Measurements from ENCODE around the gene SCN2B. TPM values are rescaled to one million over a fixed set of nuclear protein-coding genes. Genes with fewer than 3 reads are reported as not detected.
"Not testable (repeated sequence)": the region's sequence is repeated elsewhere in the genome, so short reads cannot be mapped to it uniquely, and the experiment has no call there.

SCN2B gene
- total RNA-seq, 1 donor from 2014 or later: under 0.01 TPM

DNA sequence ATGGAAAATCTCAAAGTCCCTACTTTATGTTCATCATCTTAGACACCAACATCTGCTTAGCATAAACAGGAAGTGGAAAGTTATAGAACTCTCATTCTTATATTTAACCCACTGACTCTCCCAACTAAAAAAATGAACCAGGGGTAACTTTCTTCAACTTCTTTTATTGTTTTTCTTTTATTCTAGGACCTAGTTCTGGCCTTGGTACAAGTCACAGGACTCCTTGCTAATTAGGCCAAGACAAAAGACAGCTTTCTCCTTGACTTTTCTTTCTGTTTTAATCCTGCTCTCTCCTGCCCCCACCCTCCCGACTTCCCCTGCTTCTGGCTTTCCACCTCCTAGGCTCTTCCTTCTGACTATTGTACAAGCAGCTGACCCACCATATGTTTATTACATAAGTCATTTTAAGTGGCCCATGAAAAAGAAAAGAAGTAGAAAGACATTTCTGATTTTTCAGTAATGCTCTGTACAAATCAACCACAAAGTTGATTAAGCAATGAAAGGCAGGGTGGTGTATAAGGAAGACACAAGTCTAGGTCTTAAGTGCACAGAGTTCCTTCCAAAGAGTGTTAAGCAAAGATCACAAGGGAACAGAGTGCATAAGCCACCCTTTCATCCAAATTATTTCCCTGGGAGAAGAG, 30.1 kb upstream of the SCN2B start:
- peak; percentile 61 for DNase-seq

DNA sequence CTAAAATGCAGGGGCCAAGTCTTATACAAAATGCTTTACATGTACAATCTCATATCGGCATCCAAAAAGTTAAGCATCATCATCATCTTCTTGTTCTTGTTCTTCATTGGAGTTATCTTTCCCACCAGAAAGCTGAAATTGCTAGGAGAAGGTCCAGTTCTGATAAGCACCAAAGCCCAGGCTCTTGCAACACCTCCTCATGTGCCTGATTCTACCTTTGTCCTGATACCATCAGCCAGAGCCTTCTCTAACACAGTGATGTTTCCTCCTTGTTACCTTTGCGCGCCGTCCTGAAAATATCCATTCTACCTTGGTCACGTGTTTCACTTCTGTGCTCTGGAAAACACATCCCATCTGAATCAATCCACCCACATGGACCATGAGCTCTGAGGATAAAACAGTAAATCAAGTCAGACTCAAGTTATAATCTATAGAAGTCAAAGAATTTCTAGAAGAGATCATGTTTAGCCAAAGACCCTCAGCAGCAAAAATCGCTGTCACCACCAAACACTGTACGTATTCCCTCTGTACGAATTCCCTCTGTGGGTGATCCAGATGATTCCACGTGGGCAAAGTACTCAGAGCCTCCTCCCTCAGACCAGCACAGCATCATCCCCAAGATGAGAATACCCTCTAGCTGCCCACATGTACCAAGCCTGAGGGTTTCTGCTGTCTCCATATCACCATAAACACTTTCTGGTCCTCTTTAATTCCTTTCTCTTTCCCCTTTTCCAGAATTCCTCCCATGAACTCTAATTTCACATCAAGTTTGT, 29.4 kb upstream of the SCN2B start:
- DNase-seq: no peak

DNA sequence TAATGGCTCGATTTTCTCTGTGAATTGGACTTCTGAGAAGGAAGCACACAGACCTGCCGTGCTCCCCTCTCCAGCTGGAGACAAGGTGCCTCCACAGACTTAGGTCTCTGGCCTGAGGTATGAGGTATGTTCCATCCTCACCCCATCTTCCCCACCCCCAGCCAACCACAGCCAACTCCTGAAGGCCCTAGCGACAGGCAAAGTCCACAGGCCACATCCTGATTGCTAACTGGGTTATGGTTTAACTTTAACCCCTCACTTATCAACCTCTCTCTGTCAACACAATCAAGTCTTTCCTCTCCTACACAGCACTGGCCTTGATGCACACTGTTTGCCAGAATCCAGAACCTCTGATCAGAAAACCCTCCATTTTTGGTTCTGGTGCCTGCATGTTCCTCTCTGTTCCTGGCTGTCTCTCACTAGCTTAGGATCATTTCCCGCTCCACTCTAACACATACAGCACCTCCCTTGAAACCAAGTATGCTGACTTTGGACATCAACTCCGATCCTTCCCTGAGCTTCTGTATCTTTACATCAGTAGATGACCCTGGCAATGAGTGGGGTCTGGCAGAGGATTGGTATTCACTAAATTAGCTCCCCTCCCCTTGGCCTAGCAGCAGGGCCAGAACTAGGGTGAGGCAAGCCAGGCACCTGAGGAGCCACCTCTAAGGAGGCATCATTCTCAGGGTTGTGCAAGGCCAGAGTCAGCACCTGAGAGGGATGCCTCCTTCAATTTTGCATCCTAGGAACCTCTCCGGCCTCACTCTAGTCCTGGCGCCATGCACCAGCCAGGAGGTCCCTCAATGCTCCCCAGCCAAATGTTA, 26.4 kb upstream of the SCN2B start:
- no peak for DNase-seq

DNA sequence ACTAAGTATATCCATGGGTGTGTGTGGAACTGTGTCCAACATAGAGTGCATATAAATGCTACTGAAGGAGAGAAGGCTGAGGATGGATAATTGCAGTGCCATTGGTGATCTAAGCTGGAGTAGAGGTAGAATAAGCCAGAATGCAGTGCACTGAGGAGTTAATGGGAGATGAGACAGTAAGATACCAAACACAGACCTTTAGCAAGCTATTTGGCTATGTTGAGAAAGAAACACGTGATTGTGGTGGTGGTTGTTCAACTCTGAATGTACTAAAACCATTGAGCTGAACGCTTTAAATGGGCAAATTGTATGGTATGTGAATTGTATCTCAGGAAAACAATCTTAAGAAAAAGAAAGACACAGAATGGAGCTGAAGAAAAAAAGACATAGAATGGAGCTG, 25.5 kb upstream of the SCN2B start:
- no peak for DNase-seq

DNA sequence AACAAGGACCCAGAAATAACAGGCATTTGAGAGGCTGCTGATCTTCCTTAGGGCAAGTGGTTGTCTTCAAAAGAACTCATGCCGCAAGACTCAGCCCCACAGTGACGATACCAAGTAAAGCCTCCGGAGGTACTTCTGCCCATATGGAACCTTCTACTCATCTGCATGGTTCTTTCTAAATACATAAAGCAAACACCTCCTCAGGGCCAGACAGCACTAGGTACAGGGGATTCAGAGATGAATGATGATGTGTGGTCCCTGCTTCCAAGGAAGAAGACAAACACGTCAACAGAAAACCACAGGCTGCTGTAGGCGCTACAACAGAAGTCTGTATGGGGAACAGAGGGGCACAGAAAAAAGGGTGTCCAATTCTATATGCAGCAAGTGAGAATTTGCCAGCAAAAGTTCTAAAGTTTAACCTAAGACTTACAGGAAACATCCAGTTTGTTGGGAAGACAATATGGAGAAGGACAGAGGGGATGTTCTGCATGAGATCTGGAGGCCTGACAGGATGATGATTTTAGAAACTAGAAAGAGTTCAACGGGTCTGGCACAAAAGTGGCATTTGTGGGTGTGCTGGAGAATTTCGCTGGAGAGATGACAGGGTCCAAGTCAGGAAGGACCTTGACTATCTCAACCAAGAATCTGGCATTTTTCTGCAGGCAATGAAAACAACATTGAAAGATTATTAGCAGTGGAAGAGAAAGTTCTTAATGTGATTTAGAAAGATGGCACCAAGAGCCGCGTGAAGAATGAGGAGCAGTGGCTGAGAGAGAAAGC, 24.7 kb upstream of the SCN2B start:
- no peak for DNase-seq

DNA sequence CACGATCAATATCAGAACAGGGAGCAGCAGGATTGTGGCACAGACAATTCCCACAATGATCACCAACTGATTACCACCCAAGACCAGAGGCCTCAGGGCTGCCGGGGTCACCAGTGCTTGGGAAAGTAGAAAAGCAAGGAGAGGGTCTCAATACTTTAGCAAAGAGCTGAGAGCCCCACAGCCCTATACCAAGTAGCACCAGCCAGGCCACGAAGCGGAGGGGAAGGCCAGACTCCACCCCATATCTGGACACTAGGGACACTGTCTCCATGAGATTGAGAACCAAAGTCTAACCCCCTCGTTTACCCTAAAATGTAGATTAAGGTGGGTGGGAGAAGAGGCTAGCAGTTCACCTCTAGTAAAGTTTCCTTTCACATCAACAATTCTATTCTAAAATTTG, 24.1 kb upstream of the SCN2B start:
- DNase-seq: no peak

DNA sequence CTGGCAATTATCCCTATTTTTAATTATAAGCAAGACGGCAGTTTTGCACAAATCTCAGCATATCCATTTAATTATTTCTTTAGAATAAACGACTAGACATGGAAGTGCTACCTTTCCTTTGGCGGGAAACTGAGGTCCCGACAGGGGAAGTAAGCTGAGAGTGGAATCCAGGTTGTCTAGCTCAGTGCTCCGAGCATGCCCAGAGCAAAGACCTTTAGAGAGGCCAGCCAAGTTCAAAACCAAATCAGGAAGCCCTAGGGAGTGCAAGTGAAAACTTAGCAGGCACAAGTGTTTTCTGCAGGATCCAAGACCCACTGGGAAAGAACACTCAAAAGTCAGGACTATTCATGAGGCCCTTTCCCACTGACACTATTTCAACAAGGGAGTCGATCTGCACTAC, 22.7 kb upstream of the SCN2B start:
- DNase-seq: no peak

DNA sequence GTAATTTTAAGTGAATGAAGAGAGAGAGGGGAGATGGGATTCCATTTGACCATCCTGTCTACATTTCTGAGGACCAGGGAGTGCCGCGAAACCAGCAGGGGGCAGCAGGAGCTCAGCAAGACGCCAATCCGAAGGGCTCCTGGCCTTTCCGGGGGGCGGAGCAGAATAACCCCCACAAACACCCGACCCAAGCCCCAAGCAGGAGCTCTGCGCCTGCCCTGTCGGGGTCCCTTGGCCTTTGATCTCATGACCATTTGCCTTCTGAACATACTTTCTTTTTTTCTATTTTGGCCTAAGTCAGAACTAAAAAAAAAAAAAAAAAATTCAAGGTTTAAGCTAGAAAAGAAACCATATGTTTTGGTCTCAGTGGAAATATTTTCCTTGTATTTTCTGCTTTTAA, 21.9 kb upstream of the SCN2B start:
- DNase-seq: peak; percentile 85

DNA sequence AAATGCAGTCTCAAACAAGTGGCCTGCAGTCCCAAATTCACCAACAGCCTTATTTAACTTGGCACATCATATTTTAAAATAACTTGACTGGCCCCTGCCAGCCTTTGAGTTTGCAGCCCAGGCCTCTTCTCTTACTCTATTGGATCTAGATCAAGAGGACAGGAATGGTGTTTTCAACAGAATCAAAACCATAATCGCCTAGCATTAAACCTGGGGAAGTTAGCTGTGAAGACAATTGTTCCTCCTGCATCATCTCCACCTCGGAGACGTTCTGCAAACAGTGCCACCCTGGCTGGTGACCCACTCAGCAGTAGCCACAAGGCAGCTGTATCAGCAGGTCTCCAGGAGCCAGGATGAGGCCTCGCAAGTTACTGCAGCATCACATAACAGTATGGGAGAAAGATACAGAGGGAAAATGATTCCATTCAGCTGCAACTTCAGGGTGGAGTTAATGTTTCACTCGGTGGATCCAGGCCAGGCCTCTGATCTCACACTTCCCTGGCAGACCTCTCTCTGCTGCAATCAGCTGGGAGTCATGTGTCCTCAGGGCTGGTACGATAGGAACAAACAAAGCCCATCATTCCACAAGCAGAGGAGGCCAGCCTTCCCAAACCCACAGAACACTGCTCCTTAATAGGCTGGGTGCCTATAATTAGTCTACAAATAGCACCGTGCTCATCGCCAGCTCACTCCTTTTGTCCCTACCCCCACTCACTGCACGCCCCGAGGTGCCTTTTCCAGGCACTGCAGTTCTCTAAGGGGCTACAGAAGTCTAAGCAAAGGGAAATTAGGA, 18.6 kb upstream of the SCN2B start:
- DNase-seq: peak; percentile 47

DNA sequence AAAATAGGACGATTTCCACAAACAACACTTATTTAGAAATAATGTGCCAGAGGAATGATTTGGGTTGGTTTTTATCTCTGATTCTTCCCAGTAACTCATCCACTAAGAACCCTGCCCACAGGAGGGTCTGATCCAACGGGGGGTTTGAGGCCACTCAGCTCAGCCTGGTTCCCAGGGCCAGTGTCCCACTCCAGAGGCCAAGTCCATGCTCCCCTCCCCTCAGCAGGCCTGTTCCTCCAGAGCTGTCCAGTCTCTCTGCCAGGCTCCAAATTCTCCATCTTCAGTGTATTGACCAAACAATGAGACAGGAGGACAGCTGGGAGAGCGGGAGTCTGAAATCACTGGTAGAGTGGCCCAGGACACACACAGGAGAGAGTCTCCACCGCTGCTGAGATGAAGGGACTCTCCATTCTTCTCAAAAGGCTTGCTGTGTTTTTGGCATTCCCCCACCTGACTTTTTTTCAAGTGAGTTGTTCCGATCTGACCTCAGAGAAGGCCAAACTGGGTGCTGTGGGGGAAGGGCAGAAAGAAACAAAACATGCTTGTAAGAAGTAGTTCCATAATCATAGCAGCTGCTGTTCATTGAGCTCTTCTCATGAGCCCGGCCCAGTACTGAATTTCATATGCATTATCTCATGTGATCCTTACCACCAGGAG, 17.6 kb upstream of the SCN2B start:
- no peak for DNase-seq

DNA sequence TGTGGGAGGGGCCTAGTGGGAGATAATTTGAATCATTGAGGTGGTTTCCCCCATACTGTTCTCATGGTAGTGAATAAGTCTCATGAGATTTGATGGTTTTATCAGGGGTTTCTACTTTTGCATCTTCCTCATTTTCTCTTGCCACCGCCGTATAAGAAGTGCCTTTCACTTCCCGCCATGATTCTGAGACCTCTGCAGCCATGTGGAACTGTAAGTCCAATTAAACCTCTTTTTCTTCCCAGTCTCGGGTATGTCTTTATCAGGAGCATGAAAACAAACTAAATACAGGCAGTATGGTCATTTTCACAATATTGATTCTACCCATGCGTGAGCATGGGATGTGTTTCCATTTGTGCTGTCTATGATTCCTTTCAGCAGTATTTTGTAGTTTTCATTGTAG, 16.4 kb upstream of the SCN2B start:
- not testable (repeated sequence) for DNase-seq

DNA sequence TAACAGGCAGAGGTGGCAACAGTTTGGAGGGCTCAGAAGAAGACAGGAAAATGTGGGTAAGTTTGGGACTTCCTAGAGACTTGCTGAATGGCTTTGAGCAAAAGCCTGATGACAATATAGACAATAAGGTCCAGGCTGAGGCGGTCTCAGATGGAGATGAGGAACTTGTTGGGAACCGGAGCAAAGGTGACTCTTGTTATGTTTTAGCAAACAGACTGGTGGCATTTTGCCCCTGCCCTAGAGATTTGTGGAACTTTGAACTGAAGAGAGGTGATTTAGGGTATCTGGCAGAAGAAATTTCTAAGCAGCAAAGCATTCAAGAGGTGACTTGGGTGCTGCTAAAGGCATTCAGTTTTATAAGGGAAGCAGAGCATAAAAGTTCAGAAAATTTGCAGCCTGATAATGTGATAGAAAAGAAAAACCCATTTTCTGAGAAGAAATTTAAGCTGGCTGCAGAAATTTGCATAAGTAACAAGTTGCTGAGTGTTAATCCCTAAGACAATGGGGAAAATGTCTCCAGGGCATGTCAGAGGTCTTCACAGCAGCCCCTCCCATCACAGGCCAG, 14.6 kb upstream of the SCN2B start:
- DNase-seq: not testable (repeated sequence)

DNA sequence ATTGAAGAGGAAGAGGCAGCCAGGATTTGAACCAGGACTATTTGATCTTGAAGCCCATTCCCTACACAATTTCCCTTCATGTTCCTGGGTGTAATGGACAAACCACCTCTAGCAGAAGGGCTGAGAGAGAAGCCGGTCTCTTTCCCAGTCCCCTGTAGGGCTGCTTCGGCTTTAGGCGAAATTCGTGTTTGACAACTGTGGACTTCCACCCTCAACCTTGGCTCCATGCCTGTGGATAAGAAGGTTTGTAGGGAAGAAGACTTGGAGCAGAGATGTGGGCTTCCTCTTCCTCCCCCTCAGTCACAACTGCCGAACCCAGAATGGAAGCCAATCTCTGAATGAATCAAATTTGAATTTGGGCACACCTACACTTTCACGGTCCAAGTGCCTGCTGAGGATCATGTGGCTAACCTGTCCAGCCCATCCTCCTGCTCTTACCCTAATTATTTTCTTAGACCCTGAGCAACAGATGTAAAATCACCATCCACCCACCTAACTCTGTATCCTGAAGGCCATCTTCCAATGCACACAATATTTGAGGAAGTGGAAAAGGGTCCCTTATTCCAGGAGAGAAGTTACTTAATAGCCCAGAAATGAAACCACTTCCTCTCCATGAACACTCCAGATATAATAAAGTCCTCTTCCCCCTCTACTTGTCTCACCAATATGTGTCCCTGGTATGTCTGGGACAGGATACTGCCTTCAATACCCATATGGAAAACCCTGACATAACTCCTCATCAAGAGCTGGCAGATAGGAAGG, 10.1 kb upstream of the SCN2B start:
- DNase-seq: no peak

DNA sequence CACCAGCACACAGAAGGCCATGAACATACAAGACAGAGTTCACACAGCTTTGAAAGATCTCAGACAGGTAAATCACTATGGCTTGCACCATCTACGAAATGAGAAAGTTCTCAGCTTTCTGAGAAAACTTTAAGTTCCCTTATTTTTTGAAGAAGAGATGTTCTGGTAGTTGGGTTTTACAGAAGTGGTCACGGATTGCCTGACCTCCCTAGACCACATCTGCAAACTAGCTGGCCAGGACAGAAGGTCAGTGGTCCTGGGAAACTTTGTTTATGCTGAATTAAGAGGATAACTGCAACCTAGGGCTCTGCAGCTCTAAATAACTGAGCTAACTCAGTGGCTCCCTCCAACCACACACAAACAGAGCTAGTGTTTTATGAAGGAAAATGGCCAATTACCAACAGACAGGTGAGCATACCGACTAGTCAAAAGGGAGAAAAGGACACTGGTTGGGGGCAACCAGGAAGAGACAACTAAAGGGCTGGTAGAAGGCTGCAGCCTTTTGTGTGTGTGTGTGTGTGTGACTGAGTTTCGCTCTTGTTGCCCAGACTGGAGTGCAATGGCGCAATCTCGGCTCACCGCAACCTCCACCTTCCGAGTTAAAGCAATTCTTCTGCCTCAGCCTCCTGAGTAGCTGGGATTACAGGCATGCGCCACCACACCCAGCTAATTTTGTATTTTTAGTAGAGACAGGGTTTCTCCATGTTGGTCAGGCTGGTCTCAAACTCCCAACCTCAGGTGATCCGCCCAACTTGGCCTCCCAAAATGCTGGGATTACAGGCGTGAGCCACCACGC, 8.5 kb upstream of the SCN2B start:
- no peak for DNase-seq

DNA sequence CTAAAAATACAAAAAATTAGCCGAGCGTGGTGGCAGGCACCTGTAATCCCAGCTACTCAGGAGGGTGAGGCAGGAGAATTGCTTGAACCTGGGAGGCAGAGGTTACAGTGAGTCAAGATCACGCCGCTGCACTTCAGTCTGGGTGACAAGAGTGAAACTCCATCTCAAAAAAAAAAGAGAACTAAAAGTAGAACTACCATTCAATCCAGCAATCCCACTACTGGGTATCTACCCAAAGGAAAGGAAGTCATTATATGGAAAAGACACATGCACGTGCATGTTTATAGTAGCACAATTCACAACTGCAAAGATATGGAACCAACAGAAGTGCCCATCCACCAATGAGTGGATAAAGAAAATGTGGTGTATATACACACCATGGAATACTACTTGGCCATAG, 7.3 kb upstream of the SCN2B start:
- not testable (repeated sequence) for DNase-seq

DNA sequence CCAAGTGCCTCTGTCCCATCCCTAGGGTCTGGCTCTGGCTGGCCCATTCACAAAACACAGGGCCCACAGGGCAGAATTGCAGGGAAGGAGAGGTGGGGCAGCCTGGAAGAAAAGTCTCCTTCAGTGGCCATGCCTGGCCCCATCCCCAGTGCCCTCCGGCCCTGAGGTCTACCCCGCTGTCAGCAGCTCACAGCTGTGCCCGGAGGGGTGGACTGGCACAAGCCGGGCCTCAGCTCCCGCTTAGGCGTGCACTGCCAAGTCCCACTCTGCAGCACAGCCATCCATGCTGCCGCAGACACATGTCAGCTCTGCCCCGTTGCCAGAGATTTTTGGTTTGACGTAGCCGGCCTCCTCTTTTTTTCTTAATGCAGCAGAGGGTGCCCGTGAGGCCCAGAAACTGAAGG, 3.9 kb upstream of the SCN2B start:
- DNase-seq: no peak

DNA sequence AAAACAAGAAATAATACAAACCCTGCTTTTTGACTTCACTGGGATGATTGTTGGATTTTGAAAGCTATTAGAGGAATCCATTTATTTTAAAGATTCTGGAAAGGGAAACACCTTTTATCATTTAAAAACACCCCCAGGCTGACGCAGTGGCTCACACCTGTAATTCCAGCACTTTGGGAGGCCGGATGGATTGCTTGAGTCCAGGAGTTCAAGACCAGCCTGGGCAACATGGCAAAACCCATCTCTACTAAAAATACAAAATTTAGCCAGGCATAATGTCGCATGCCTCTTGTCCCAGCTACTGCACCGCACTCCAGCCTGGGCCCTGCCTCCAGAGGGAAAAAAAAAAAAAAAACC, 317 bp upstream of the SCN2B start:
- DNase-seq: no peak

DNA sequence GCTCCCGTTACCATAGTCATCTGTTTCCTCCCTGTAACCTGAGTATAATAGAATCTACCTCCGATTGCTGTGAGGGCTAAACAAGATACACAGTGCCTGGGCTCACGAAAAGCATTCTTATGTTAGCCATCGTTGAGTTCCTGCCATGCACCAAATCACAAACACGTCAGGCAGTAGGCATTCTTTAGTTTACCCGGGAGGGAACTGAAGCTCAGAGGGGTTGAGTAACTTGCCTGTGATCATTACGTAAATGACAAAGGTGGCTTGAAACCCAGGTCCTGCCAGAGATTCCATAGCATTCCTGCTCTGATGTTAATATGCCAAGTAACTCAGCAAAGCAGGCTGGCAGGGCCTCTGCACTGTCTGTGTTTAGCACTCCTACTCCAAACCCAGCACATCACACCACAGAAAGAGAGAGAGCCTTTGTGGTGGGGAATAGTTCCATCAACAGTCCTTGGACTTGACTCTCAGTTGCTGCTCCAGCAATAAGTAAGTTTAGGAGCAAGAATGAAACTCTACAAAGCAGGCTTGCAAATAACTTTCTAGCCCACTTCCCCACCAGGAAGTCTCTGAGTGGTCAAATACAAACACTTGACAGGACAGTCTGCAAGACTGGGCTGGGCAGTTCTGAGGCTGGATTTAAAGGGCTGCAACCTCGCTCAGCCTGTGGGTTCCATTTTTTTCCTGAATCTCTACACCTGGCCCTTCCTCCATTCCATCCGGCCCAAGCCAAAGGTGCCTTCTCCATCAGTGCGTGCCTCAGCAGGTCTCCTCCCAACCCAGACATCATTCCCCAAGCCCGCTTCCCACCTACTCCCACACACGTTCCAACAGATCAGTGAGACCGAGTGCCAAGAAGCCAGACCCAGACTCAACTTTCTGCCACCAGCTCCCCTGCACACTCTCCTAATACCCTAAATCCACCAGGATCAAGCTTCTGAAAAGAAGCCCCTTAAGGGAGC, 1.1 kb downstream of the SCN2B start:
- no peak for DNase-seq
